ENCODE data around the gene PITRM1. TPM values are rescaled to one million over a fixed set of nuclear protein-coding genes. Genes with fewer than 3 reads are reported as not detected.

The PITRM1 gene
- total RNA-seq, 1 donor from 2014 or later: 85.7 TPM

GRCh38 chr10:3145366-3145765 lies 27.2 kb downstream of the PITRM1 start:
- DNase-seq (ENCODE audit: low spot score) (no peak), ATAC-seq (no peak)
- intact Hi-C loops (cut with DNase I): no loop called here

- no peak for ATAC-seq
Measured at GRCh38 chr10:3143791-3144434, 28.7 kb downstream of the PITRM1 start.

GRCh38 chr10:3143366-3143765 lies 29.2 kb downstream of the PITRM1 start:
- intact Hi-C loops (cut with DNase I): no loop called here
- no peak for ATAC-seq
- DNase-seq (ENCODE audit: low spot score): no peak

More at GRCh38 chr10:3143791-3144434, 28.7 kb downstream of the PITRM1 start:
- no peak for DNase-seq (ENCODE audit: low spot score)
- intact Hi-C loops (cut with DNase I): no loop called here

- ATAC-seq: no peak
- intact Hi-C loops (cut with DNase I): no loop called here
- no peak for DNase-seq (ENCODE audit: low spot score)
Measured at GRCh38 chr10:3142146-3142875, 30.3 kb downstream of the PITRM1 start.

GRCh38 chr10:3141351-3142005 lies 31.1 kb downstream of the PITRM1 start:
- ATAC-seq (no peak), DNase-seq (ENCODE audit: low spot score) (no peak)
- intact Hi-C loops (cut with DNase I): no loop called here

GRCh38 chr10:3140280-3140679 lies 32.3 kb downstream of the PITRM1 start:
- intact Hi-C loops (cut with DNase I): no loop called here
- ATAC-seq (no peak), DNase-seq (ENCODE audit: low spot score) (no peak)

- no peak for DNase-seq (ENCODE audit: low spot score)
- no peak for ATAC-seq
Measured at GRCh38 chr10:3139216-3139910, 33.2 kb downstream of the PITRM1 start.

GRCh38 chr10:3137958-3138726 lies 34.4 kb downstream of the PITRM1 start:
- intact Hi-C loops (cut with DNase I): no loop called here
- ATAC-seq: no peak
- no peak for DNase-seq (ENCODE audit: low spot score)

More at GRCh38 chr10:3139216-3139910, 33.2 kb downstream of the PITRM1 start:
- intact Hi-C loops (cut with DNase I): no loop called here

GRCh38 chr10:3136763-3137611 lies 35.6 kb downstream of the PITRM1 start:
- intact Hi-C loops (cut with DNase I): no loop called here
- DNase-seq (ENCODE audit: low spot score) (no peak), ATAC-seq (peak; percentile 89)

GRCh38 chr10:3136336-3136735 lies 36.2 kb downstream of the PITRM1 start:
- DNase-seq (ENCODE audit: low spot score): no peak
- intact Hi-C loops (cut with DNase I): no loop called here
- peak; percentile 61 for ATAC-seq

- DNase-seq (ENCODE audit: low spot score) (no peak), ATAC-seq (no peak)
- intact Hi-C loops (cut with DNase I): no loop called here
Measured at GRCh38 chr10:3135006-3135405, 37.6 kb downstream of the PITRM1 start.

GRCh38 chr10:3133948-3134347 lies 38.6 kb downstream of the PITRM1 start:
- intact Hi-C loops (cut with DNase I): no loop called here
- DNase-seq (ENCODE audit: low spot score): no peak

GRCh38 chr10:3132036-3133025 lies 40.3 kb downstream of the PITRM1 start:
- intact Hi-C loops (cut with DNase I): no loop called here
- DNase-seq (ENCODE audit: low spot score): peak; percentile 39
- no peak for ATAC-seq

More at GRCh38 chr10:3133948-3134347, 38.6 kb downstream of the PITRM1 start:
- no peak for ATAC-seq

- no peak for DNase-seq (ENCODE audit: low spot score)
- ATAC-seq: no peak
- intact Hi-C loops (cut with DNase I): no loop called here
Measured at GRCh38 chr10:3131098-3131497, 41.5 kb downstream of the PITRM1 start.

GRCh38 chr10:3129581-3130340 lies 42.8 kb downstream of the PITRM1 start:
- intact Hi-C loops (cut with DNase I): no loop called here
- ATAC-seq (no peak), DNase-seq (ENCODE audit: low spot score) (no peak)
